Skeletal muscle cell (primary cell): ENCODE results near the gene TBC1D3G.
"Not testable (repeated sequence)": the region's sequence is repeated elsewhere in the genome, so short reads cannot be mapped to it uniquely, and the experiment has no call there.

Experiments used
- DNase-seq: peaks from one replicate; pipeline ENCODE4 v3.0.0-alpha.2; 2010; ENCODE audit warnings: low read depth
- H3K4me3 ChIP-seq: 2 replicates; pipeline ENCODE4 v1.5.1; 2011; ENCODE audit warnings: low read depth, mild to moderate bottlenecking, control low read depth, low read length, moderate library complexity

Gene TBC1D3G

GRCh38 chr17:36323584-36323983 lies at the start of gene TBC1D3G:
TSS of gene TBC1D3G (plus strand) at chr17:36323884. CDS start at chr17:36325412, 1,528 bp downstream.
- not testable (repeated sequence) for H3K4me3 ChIP-seq, DNase-seq

GRCh38 chr17:36283256-36283655 lies 40.4 kb upstream of the TBC1D3G start:
- DNase-seq, H3K4me3 ChIP-seq: not testable (repeated sequence)

- not testable (repeated sequence) for DNase-seq, H3K4me3 ChIP-seq
Measured at GRCh38 chr17:36284219-36284618, 39.5 kb upstream of the TBC1D3G start.

GRCh38 chr17:36289965-36290612 lies 33.6 kb upstream of the TBC1D3G start:
- H3K4me3 ChIP-seq, DNase-seq: not testable (repeated sequence)

GRCh38 chr17:36295161-36295560 lies 28.5 kb upstream of the TBC1D3G start:
- DNase-seq, H3K4me3 ChIP-seq: not testable (repeated sequence)

GRCh38 chr17:36315736-36316135 lies 7.9 kb upstream of the TBC1D3G start:
- not testable (repeated sequence) for DNase-seq, H3K4me3 ChIP-seq

GRCh38 chr17:36362496-36362895 lies 38.8 kb downstream of the TBC1D3G start:
- not testable (repeated sequence) for H3K4me3 ChIP-seq, DNase-seq

- DNase-seq, H3K4me3 ChIP-seq: not testable (repeated sequence)
Measured at GRCh38 chr17:36375938-36376337, 52.3 kb downstream of the TBC1D3G start.
